K562 (cell line): ENCODE measurements around the gene KRT33B. TPM values are rescaled to one million over a fixed set of nuclear protein-coding genes. Genes with fewer than 3 reads are reported as not detected.

Experiments
- ATAC-seq: fragments of 200-7000 bp; cut with Tn5 transposase; 3 replicates; pipeline ENCODE4 v1.9.1; 2020; ENCODE audit warnings: moderate library complexity
- BruUV-seq: library from RNA; stranded (reverse); fragments of 400-500 nt; replicated peaks from 2 replicates; lab custom pipeline; 2021; lab: Mats Ljungman, UMichigan
- CTCF ChIA-PET: fragments of 300-600 bp; formaldehyde crosslinking; extraction: SDS; loops from one replicate; lab custom pipeline; 2021; ENCODE audit warnings: low intra/inter-chr PET ratio; lab: Yijun Ruan, JAX
- POLR2A ChIA-PET: fragments of 300-600, 350-650 bp; sonication (Branson Sonifier 250); formaldehyde crosslinking; extraction: SDS; loops from one replicate; lab custom pipeline; 2021; ENCODE audit warnings: antibody characterized with exemption, inconsistent platforms; lab: Yijun Ruan, JAX
- DNase-seq, 4 experiments: peaks; one replicate each; pipeline versions ENCODE4 v3.0.0 to v3.0.0-alpha.2; 2011 to 2018; ENCODE audit warnings: low spot score in 3 of 4, mixed read lengths in 3 of 4; ENCODE audit errors: extremely low read depth in 1 of 4
- FAIRE-seq: peaks from 2 replicates; lab custom pipeline; 2011; peaks lifted over from hg19 to GRCh38; lab: Jason Lieb, UNC
- H2AFZ ChIP-seq: 2 replicates; pipeline ENCODE4 v1.6.0; 2011; ENCODE audit warnings: low read depth, low read length, control low read depth, inconsistent platforms
- H3K27ac ChIP-seq: fragments of 200-600 bp; 3 replicates; pipeline ENCODE4 v1.8.0; 2011; ENCODE audit warnings: low read depth, mild to moderate bottlenecking, control low read depth, inconsistent platforms, low read length, moderate library complexity, mixed read lengths; ENCODE audit errors: extremely low read depth
- H3K27me3 ChIP-seq, 2 experiments: fragments of 300-600 bp in 1 of 2; 2 replicates in 1 of 2; 3 replicates in 1 of 2; pipeline versions ENCODE4 v1.6.0 to v1.8.0; 2011; ENCODE audit warnings: inconsistent platforms in 2 of 2, low read length in 2 of 2, mild to moderate bottlenecking in 1 of 2, mixed read lengths in 1 of 2, moderate library complexity in 1 of 2; ENCODE audit not compliant: control insufficient read depth in 2 of 2, insufficient read depth in 2 of 2
- H3K36me3 ChIP-seq: fragments of 300-600 bp; 3 replicates; pipeline ENCODE4 v1.8.0; 2011; ENCODE audit warnings: mild to moderate bottlenecking, low read length, inconsistent platforms; ENCODE audit not compliant: control insufficient read depth, insufficient read depth
- H3K4me1 ChIP-seq, 2 experiments: fragments of 200-600 bp in 1 of 2; replicated peaks in 1 of 2; 2 replicates in 1 of 2; 3 replicates in 1 of 2; pipeline versions ENCODE4 v1.5.1 to v1.8.0; 2011; ENCODE audit warnings: inconsistent platforms in 2 of 2, low read length in 2 of 2, mild to moderate bottlenecking in 1 of 2, mixed read lengths in 1 of 2, moderate library complexity in 1 of 2; ENCODE audit not compliant: control insufficient read depth in 2 of 2, insufficient read depth in 2 of 2
- H3K4me2 ChIP-seq: 2 replicates; pipeline ENCODE4 v1.6.1; 2011; ENCODE audit warnings: low read length, control low read depth, inconsistent platforms, mixed read lengths; ENCODE audit not compliant: insufficient read depth
- H3K4me3 ChIP-seq: fragments of 200-600 bp; sonication (generic), shearing (Covaris generic); 2 replicates; pipeline ENCODE4 v1.5.1; 2016; ENCODE audit warnings: control low read depth, inconsistent platforms
- H3K79me2 ChIP-seq: fragments of 200-600 bp; 3 replicates; pipeline ENCODE4 v1.8.0; 2011; ENCODE audit warnings: low read length, inconsistent platforms; ENCODE audit not compliant: control insufficient read depth, insufficient read depth
- H3K9ac ChIP-seq, 2 experiments: 2 replicates each; pipeline versions ENCODE4 v1.6.0 to v1.6.1; 2011; ENCODE audit warnings: low read depth in 2 of 2, low read length in 2 of 2, control low read depth in 1 of 2, inconsistent platforms in 1 of 2, mild to moderate bottlenecking in 1 of 2, mixed read lengths in 1 of 2; ENCODE audit not compliant: insufficient read depth in 1 of 2
- H3K9me1 ChIP-seq: one replicate; pipeline ENCODE4 v1.6.0; 2011; ENCODE audit warnings: inconsistent platforms, mild to moderate bottlenecking, low read length, moderate library complexity; ENCODE audit not compliant: control insufficient read depth, insufficient read depth
- H3K9me3 ChIP-seq: replicated peaks from 2 replicates; pipeline ENCODE4 v1.5.1; 2011; ENCODE audit warnings: low read depth, low read length, inconsistent platforms; ENCODE audit not compliant: control insufficient read depth, insufficient read depth
- H4K20me1 ChIP-seq: replicated peaks from 2 replicates; pipeline ENCODE4 v1.6.1; 2011; ENCODE audit warnings: low read length, inconsistent platforms, mixed read lengths; ENCODE audit not compliant: control insufficient read depth, insufficient read depth
- FOSL1 ChIP-seq: fragments of 200-800 bp; sonication (Bioruptor generic); conservative IDR thresholded peaks from 2 replicates; pipeline ENCODE4 v1.6.1; 2016; ENCODE audit warnings: missing genetic modification characterization, missing compliant biosample characterization
- FOXJ3 ChIP-seq: sonication (generic); formaldehyde crosslinking; IDR thresholded peaks from 2 replicates; pipeline ENCODE4 v1.4.0; 2020; ENCODE audit warnings: mild to moderate bottlenecking, missing genetic modification reagents
- FOXK1 ChIP-seq: sonication (generic); formaldehyde crosslinking; IDR thresholded peaks from 2 replicates; pipeline ENCODE4 v1.8.0; 2022; ENCODE audit warnings: missing genetic modification reagents, mild to moderate bottlenecking, borderline replicate concordance
- GATA2 ChIP-seq: sonication (generic); formaldehyde crosslinking; IDR thresholded peaks from 2 replicates; pipeline ENCODE4 v1.4.0; 2020; ENCODE audit warnings: mild to moderate bottlenecking, missing genetic modification reagents
- MIER1 ChIP-seq: fragments of 450-650 bp; IDR thresholded peaks from 2 replicates; pipeline ENCODE4 v1.6.1; 2016; ENCODE audit warnings: antibody characterized with exemption, mild to moderate bottlenecking, low read depth
- POLR2B ChIP-seq: fragments of 450-650 bp; IDR thresholded peaks from 2 replicates; pipeline ENCODE4 v1.6.1; 2018; ENCODE audit warnings: low read depth; ENCODE audit not compliant: partially characterized antibody
- SPI1 ChIP-seq: IDR thresholded peaks from 2 replicates; pipeline ENCODE4 v1.6.1; 2011; ENCODE audit warnings: low read depth, low read length, control low read depth, borderline replicate concordance
- WGBS: fragments of 100-300 bp; shearing (Covaris generic); methylation state at CpG from one replicate; pipeline ENCODE4 v1.1.6; 2016; ENCODE audit warnings: low coverage, mixed read lengths; ENCODE audit not compliant: insufficient coverage; ENCODE audit errors: missing lambda C conversion rate; 5-methylcytosine and 5-hydroxymethylcytosine counted together
- in situ Hi-C: fragments of 300-500 bp; cut with MboI; formaldehyde crosslinking; loops from 4 replicates; pipeline ENCODE4 v1.15.0; 2018; ENCODE audit warnings: inconsistent platforms, mixed read lengths
- intact Hi-C: fragments of 100-400 bp; cut with micrococcal nuclease; formaldehyde crosslinking; loops from 2 replicates; pipeline ENCODE4 v1.14.2; 2022
- polyA plus RNA-seq, 8 experiments: library from polyadenylated mRNA; depleted of rRNA in 4 of 8; stranded (reverse) in 5 of 8; unstranded in 3 of 8; fragments of >200 nt; fragmentation: Nextera tagmentation in 2 of 8; fragmentation: Illumina TruSeq in 1 of 8; extraction: Ambion mirVana in 2 of 8; extraction: Trizol in 1 of 8; gene quantifications; 2 replicates each; pipeline versions ENCODE4 v1.2.1 to v1.2.3, GENCODE V29; 2011 to 2014; ENCODE audit warnings: inconsistent platforms in 1 of 8, missing spikeins in 1 of 8
- total RNA-seq, 7 experiments: library from RNA; depleted of rRNA in 6 of 7; stranded (reverse); fragments of >200 nt in 6 of 7; fragmentation: Illumina TruSeq in 2 of 7; extraction: Trizol in 2 of 7; gene quantifications; 2 replicates each; pipeline versions ENCODE4 v1.2.1 to v1.2.3, GENCODE V29; 2011 to 2021; ENCODE audit warnings: low replicate concordance in 1 of 7

The KRT33B gene
- total and polyA plus RNA-seq, 9 of the 15 experiments (the other 6 are each of a cell fraction or from before 2014, with no cell fraction given) = not detected

DNA sequence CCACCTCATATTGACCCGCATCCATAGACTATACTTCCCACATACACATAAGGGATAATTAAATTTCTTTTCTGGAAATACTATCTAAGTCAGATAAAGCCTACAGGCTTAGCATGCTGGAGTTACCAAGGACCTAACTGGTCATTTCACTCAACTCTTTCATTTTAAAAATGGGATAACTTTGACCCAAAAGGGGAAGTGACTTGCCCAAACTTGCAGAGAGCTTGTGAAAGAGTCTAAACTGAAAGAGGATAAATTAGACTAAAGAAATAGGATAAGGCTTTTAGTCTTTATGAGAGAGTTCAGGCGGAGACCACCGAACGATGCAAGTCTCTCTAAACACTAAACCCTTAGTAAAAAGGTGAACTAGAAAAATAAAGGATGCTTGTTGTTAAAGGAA, 15.1 kb downstream of the KRT33B start:
- POLR2A ChIA-PET = interaction anchor here (0.8 kb wide), 1 partner anchor 258 kb away, joined by 3 read pairs; no protein-coding TSS in a partner anchor
- WGBS = 0% methylated on average over 4 of the region's 4 CpGs
- Histone ChIP-seq H3K4me2 (no peak overlapping the region), H3K9me1 (no peaks in the 10 kb centered on the region), H3K27ac (no peak overlapping the region), H3K4me1 (no peaks in the 10 kb centered on the region), H4K20me1 (no peaks in the 10 kb centered on the region), H3K27me3 (no peaks in the 10 kb centered on the region)
- in situ Hi-C loops (no loop called here), intact Hi-C loops (no loop called here)
- no TSS peak for BruUV-seq
- ATAC-seq = no peak
- FAIRE-seq = no peak
- TF ChIP-seq SPI1 = peak; percentile 55; the same call in 1 of the 2 replicates
- no peak for TF ChIP-seq FOXJ3 (CRISPR knock-in tag)
- TF ChIP-seq, all 486 proteins: peak for 1
- Histone ChIP-seq H3K9ac (no peak overlapping the region), H3K9me3 (no peaks in the 10 kb centered on the region), H2AFZ (no peak overlapping the region), H3K79me2 (no peaks in the 10 kb centered on the region), H3K36me3 (no peaks in the 10 kb centered on the region), H3K4me3 (no peak overlapping the region)
- CTCF ChIA-PET = no interaction called here
- DNase-seq = no peak

DNA sequence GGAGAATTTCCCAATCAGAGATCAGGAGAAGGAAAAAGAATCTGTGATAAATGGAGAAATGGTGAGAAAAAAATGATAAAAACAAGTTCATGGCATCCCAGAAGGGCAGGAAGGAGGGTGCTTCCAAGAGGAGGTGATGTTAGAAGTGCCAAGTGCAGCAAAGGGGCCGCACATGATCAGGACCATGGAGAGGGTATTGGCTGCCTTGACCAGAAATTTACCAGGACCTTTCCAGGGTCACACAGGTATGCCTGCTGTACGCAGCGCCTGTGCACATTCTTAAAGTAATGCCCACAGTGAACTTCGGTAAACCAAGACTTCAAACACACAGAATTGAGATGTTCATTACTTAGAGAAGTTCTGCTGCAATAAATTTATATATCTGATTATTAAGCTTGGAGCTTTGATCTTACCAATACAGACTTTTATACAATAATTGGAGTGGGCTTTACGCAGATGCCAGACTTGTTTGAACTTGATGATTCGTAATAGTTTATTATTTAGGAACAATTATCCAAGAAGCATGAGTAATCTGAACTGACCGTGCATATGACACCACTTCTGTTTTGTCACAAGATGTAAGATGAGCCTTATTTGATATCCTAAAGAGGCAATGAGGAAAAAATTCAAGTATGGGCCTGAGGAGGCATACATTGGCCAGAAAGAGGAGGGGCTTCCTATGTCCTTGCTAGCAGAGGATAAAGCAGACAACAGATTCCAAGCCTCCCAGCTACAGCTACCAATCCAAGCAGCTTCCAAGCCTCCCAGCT, 16.8 kb downstream of the KRT33B start:
- DNase-seq (no peak), ATAC-seq (no peak), FAIRE-seq (no peak)
- H2AFZ ChIP-seq = no peak overlapping the region
- POLR2A ChIA-PET = interaction anchor here (0.6 to 1.0 kb wide), 2 partner anchors 40 to 52 kb away, joined by 3 to 4 read pairs; no protein-coding TSS in a partner anchor
- no peak overlapping the region for H3K27ac ChIP-seq
- no peaks in the 10 kb centered on the region for H4K20me1 ChIP-seq
- under 1% methylated on average over 7 of the region's 7 CpGs for WGBS
- H3K9ac ChIP-seq = no peak overlapping the region
- in situ Hi-C loops = no loop called here
- H3K27me3 ChIP-seq = no peaks in the 10 kb centered on the region
- CTCF ChIA-PET = no interaction called here
- H3K36me3 ChIP-seq = no peaks in the 10 kb centered on the region
- H3K4me1 ChIP-seq = no peaks in the 10 kb centered on the region
- H3K9me3 ChIP-seq = no peaks in the 10 kb centered on the region
- H3K79me2 ChIP-seq = no peaks in the 10 kb centered on the region
- intact Hi-C loops = no loop called here
- no peak overlapping the region for H3K4me3 ChIP-seq
- no peaks in the 10 kb centered on the region for H3K9me1 ChIP-seq
- BruUV-seq = no TSS peak
- no peak overlapping the region for H3K4me2 ChIP-seq
- TF ChIP-seq FOXK1 (no peak), GATA2 (no peak), MIER1 (peak; percentile 68; the same call in 1 of the 2 replicates), POLR2B (no peak), FOSL1 (tag) (no peak)
